Kidney (tissue), 14 donors: ENCODE data around the gene LRRC47. TPM values are rescaled to one million over a fixed set of nuclear protein-coding genes. Genes with fewer than 3 reads are reported as not detected.
A peak's percentile ranks its signal among the peaks of the same experiment; 100 is the strongest.

Experiments used
- DNase-seq, 5 donors: peaks; one replicate each; pipeline ENCODE4 v3.0.0-alpha.2; 2013 to 2020
- FAIRE-seq: peaks from 2 replicates; lab custom pipeline; 2012; peaks lifted over from hg19 to GRCh38; lab: Jason Lieb, UNC
- H3K27ac ChIP-seq, 2 donors: one replicate each; pipeline ENCODE4 v1.7.0; 2013; ENCODE audit warnings: low read depth in 2 of 2, low read length in 2 of 2, inconsistent platforms in 1 of 2
- H3K27me3 ChIP-seq: one replicate; pipeline ENCODE4 v1.7.1; 2013; ENCODE audit warnings: low read length, inconsistent platforms; ENCODE audit not compliant: control insufficient read depth, insufficient read depth
- H3K36me3 ChIP-seq, 3 donors: one replicate each; pipeline versions ENCODE4 v1.7.0 to v1.7.1; 2013; ENCODE audit warnings: low read length in 3 of 3, control low read depth in 1 of 3, inconsistent platforms in 1 of 3; ENCODE audit not compliant: insufficient read depth in 3 of 3, control insufficient read depth in 2 of 3
- H3K4me1 ChIP-seq, 3 donors: one replicate each; pipeline versions ENCODE4 v1.7.0 to v1.7.1; 2013; ENCODE audit warnings: low read length in 3 of 3, inconsistent platforms in 1 of 3, low read depth in 1 of 3; ENCODE audit not compliant: control insufficient read depth in 2 of 3, insufficient read depth in 2 of 3
- H3K4me3 ChIP-seq, 3 donors: one replicate each; pipeline versions ENCODE4 v1.7.0 to v1.8.1; 2013; ENCODE audit warnings: low read length in 3 of 3, control low read depth in 1 of 3, inconsistent platforms in 1 of 3
- H3K9ac ChIP-seq, 3 donors: one replicate each; pipeline versions ENCODE4 v1.7.0 to v1.7.1; 2013; ENCODE audit warnings: low read length in 3 of 3, control low read depth in 1 of 3, inconsistent platforms in 1 of 3
- H3K9me3 ChIP-seq, 3 donors: one replicate each; pipeline versions ENCODE4 v1.7.0 to v1.7.1; 2013; ENCODE audit warnings: low read length in 3 of 3, control low read depth in 1 of 3, inconsistent platforms in 1 of 3; ENCODE audit not compliant: control insufficient read depth in 2 of 3, insufficient read depth in 1 of 3
- CTCF ChIP-seq: IDR thresholded peaks from 3 replicates; pipeline ENCODE4 v1.5.1; 2012; ENCODE audit warnings: mild to moderate bottlenecking, moderate library complexity, borderline replicate concordance; ENCODE audit not compliant: insufficient read depth; ENCODE audit errors: extremely low read depth
- intact Hi-C: fragments of 100-400 bp; cut with DNase I; formaldehyde crosslinking; loops from one replicate; pipeline ENCODE4 v1.11.1; 2022
- polyA plus RNA-seq: library from polyadenylated mRNA; stranded (reverse); fragments of 350-450 nt; fragmentation: Illumina TruSeq; extraction: RNeasy Lipid Tissue Mini Kit (QIAGEN cat#74804); gene quantifications from one replicate; pipeline ENCODE4 v1.2.3, GENCODE V29; 2014; ENCODE audit warnings: low read depth, low replicate concordance; ENCODE audit not compliant: insufficient read depth
- total RNA-seq: library from RNA; stranded (reverse); fragmentation: NEBNext Ultra II Directional; extraction: Animal tissue kit (Norgen Biotek cat#: 25700); gene quantifications from one replicate; pipeline ENCODE4 v1.2.1, GENCODE V29; 2021
- donor health status: control.
- donor health status: control.
- donor health status: control.
- donor health status: control.
- donor health status: control.
- donor health status: DM: yes; HTN: yes; CAD: no.
- donor health status: Normal renal cell carcinoma (clear cell type).

Gene LRRC47
- total and polyA plus RNA-seq, 2 donors from 2014 or later = 28.8 to 42.4 TPM

- Histone ChIP-seq H3K4me1 (peaks cover 0 to 29% (median 12%) of the 10 kb centered on the region in 3 donors), H3K4me3 (no peak overlapping the region), H3K27ac (no peak overlapping the region), H3K27me3 (no peaks in the 10 kb centered on the region), H3K9ac (peak overlapping the region in 1 of 3 donors; percentile 19), H3K9me3 (no peaks in the 10 kb centered on the region), H3K36me3 (peaks cover 6 to 16% (median 15%) of the 10 kb centered on the region in 3 donors)
- TF ChIP-seq CTCF = no peak
- intact Hi-C loops = no loop called here
- no peak for FAIRE-seq
- no peak for DNase-seq
These were observed 19.9 kb downstream of the LRRC47 start for GRCh38 chr1:3776231-3776961.

- no peak overlapping the region for H3K9ac ChIP-seq
These were observed 20.6 kb downstream of the LRRC47 start for GRCh38 chr1:3775490-3776230.

GRCh38 chr1:3774946-3775489, 21.3 kb downstream of the LRRC47 start:
- Histone ChIP-seq H3K4me1 (peaks cover 0 to 29% (median 12%) of the 10 kb centered on the region in 3 donors), H3K27ac (no peak overlapping the region), H3K9me3 (no peaks in the 10 kb centered on the region), H3K27me3 (no peaks in the 10 kb centered on the region), H3K4me3 (no peak overlapping the region), H3K9ac (no peak overlapping the region), H3K36me3 (peaks cover 3 to 8% (median 5%) of the 10 kb centered on the region in 3 donors)
- no peak for TF ChIP-seq CTCF
- FAIRE-seq (no peak), DNase-seq (no peak)
- intact Hi-C loops = no loop called here

More at GRCh38 chr1:3775490-3776230, 20.6 kb downstream of the LRRC47 start:
- peak overlapping the region in 1 of 2 donors; percentile 34 for H3K27ac ChIP-seq
- peaks cover 6 to 12% (median 10%) of the 10 kb centered on the region in 3 donors for H3K36me3 ChIP-seq
- H3K4me3 ChIP-seq = no peak overlapping the region
- peaks cover 0 to 29% (median 12%) of the 10 kb centered on the region in 3 donors for H3K4me1 ChIP-seq
- H3K9me3 ChIP-seq = no peaks in the 10 kb centered on the region
- peak; percentile 77 to 89 (median 89) for DNase-seq
- FAIRE-seq = no peak
- intact Hi-C loops = no loop called here
- TF ChIP-seq CTCF = peak; percentile 37
- no peaks in the 10 kb centered on the region for H3K27me3 ChIP-seq
